ENCODE data around the gene RPS18. TPM values are rescaled to one million over a fixed set of nuclear protein-coding genes. Genes with fewer than 3 reads are reported as not detected.
A peak's percentile ranks its signal among the peaks of the same experiment; 100 is the strongest.

RPS18 gene
- total and polyA plus RNA-seq, 9 of the 15 experiments (the other 6 are each of a cell fraction or from before 2014, with no cell fraction given): 5,023 to 17,516 (median 8,131) TPM

- TF ChIP-seq BCLAF1 (IDR thresholded peaks at IDR 0.05; ENCODE audit: borderline replicate concordance in 1 of 2, control insufficient read depth in 1 of 2, low read depth in 2 of 2, low read length in 1 of 2) (peak in 1 of 2 experiments; percentile 89; a peak in 2 of 4 replicates), POU5F1 (IDR thresholded peaks at IDR 0.05; ENCODE audit: borderline replicate concordance, low read depth, low read length, partially characterized antibody) (no peak), CHCHD3 (CRISPR knock-in tag; IDR thresholded peaks at IDR 0.05) (no peak), CHD1 (IDR thresholded peaks at IDR 0.05; ENCODE audit: low read length) (no peak), ZNF197 (CRISPR knock-in tag; IDR thresholded peaks at IDR 0.05; ENCODE audit: low read depth) (no peak), ZNF507 (tag; conservative IDR thresholded peaks at IDR 0.05) (no peak), CTCF (IDR thresholded peaks at IDR 0.05 in 2 of 3, conservative IDR thresholded peaks at IDR 0.05 in 1 of 3; ENCODE audit: insufficient read depth in 2 of 3, low read depth in 1 of 3, low read length in 3 of 3) (peak; percentile 99 to 100 (median 100)), GABPB1 (CRISPR knock-in tag; IDR thresholded peaks at IDR 0.05) (peak; percentile 85), ZNF584 (CRISPR knock-in tag; IDR thresholded peaks at IDR 0.05; ENCODE audit: low read depth) (no peak), SOX6 (IDR thresholded peaks at IDR 0.05) (no peak), ZEB2 (IDR thresholded peaks at IDR 0.05) (no peak), RAD51 (IDR thresholded peaks at IDR 0.05; ENCODE audit: borderline replicate concordance, low read depth) (no peak), E2F3 (CRISPR knock-in tag; IDR thresholded peaks at IDR 0.05) (no peak), DMBX1 (CRISPR knock-in tag; IDR thresholded peaks at IDR 0.05; ENCODE audit: borderline replicate concordance) (no peak), SMARCA4 (IDR thresholded peaks at IDR 0.05) (no peak), RBM22 (IDR thresholded peaks at IDR 0.05; ENCODE audit: low read depth, low read length, poor library complexity, severe bottlenecking) (no peak), KDM1A (IDR thresholded peaks at IDR 0.05) (no peak), TARDBP (IDR thresholded peaks at IDR 0.05) (0 out of 2 replicates have a peak, but pooled peaks have one; percentile 24), NBN (IDR thresholded peaks at IDR 0.05; ENCODE audit: low read depth) (peak; percentile 46; the same call in 1 of the 2 replicates)
- TF ChIP-seq, protein P1, sequence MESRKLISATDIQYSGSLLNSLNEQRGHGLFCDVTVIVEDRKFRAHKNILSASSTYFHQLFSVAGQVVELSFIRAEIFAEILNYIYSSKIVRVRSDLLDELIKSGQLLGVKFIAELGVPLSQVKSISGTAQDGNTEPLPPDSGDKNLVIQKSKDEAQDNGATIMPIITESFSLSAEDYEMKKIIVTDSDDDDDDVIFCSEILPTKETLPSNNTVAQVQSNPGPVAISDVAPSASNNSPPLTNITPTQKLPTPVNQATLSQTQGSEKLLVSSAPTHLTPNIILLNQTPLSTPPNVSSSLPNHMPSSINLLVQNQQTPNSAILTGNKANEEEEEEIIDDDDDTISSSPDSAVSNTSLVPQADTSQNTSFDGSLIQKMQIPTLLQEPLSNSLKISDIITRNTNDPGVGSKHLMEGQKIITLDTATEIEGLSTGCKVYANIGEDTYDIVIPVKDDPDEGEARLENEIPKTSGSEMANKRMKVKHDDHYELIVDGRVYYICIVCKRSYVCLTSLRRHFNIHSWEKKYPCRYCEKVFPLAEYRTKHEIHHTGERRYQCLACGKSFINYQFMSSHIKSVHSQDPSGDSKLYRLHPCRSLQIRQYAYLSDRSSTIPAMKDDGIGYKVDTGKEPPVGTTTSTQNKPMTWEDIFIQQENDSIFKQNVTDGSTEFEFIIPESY (CRISPR knock-in tag; IDR thresholded peaks at IDR 0.05): peak; percentile 89
- TF ChIP-seq, protein P2, sequence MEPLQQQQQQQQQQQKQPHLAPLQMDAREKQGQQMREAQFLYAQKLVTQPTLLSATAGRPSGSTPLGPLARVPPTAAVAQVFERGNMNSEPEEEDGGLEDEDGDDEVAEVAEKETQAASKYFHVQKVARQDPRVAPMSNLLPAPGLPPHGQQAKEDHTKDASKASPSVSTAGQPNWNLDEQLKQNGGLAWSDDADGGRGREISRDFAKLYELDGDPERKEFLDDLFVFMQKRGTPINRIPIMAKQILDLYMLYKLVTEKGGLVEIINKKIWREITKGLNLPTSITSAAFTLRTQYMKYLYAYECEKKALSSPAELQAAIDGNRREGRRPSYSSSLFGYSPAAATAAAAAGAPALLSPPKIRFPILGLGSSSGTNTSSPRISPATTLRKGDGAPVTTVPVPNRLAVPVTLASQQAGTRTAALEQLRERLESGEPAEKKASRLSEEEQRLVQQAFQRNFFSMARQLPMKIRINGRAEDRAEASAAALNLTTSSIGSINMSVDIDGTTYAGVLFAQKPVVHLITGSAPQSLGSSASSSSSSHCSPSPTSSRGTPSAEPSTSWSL (CRISPR knock-in tag; IDR thresholded peaks at IDR 0.05; ENCODE audit: borderline replicate concordance): no peak
These were observed 8.2 kb downstream of the RPS18 start (continued) for GRCh38 chr6:33279971-33280511.

Measured in K562 (cell line).